ENCODE data around the gene CCR7.

GRCh38 chr17:40559954-40560591 is 5.2 kb downstream of the CCR7 start:
- peak; percentile 94 to 98 (median 97) for TF ChIP-seq CTCF (IDR thresholded peaks at IDR 0.05 in 8 of 11, conservative IDR thresholded peaks at IDR 0.05 in 3 of 11)
- peak; percentile 67 to 83 (median 80) for TF ChIP-seq POLR2AphosphoS5 (IDR thresholded peaks at IDR 0.05)

Measured in spleen (tissue), 7 donors.